ENCODE measurements around the gene CTNNA3. TPM values are rescaled to one million over a fixed set of nuclear protein-coding genes. Genes with fewer than 3 reads are reported as not detected.
A peak's percentile ranks its signal among the peaks of the same experiment; 100 is the strongest.

CTNNA3 gene
- total RNA-seq, 1 donor from 2014 or later = 3.3 TPM

- Mint-ChIP-seq H3K4me1 (ENCODE audit: low read depth, unreplicated experiment) (peaks cover 12% of the 10 kb centered on the region), H3K9me3 (ENCODE audit: unreplicated experiment) (no peaks in the 10 kb centered on the region), H3K36me3 (ENCODE audit: unreplicated experiment) (no peaks in the 10 kb centered on the region), H3K27me3 (ENCODE audit: unreplicated experiment) (peaks cover 2% of the 10 kb centered on the region), H3K4me3 (ENCODE audit: unreplicated experiment) (no peak overlapping the region), H3K27ac (ENCODE audit: unreplicated experiment) (no peak overlapping the region)
- TF ChIP-seq, protein P1, sequence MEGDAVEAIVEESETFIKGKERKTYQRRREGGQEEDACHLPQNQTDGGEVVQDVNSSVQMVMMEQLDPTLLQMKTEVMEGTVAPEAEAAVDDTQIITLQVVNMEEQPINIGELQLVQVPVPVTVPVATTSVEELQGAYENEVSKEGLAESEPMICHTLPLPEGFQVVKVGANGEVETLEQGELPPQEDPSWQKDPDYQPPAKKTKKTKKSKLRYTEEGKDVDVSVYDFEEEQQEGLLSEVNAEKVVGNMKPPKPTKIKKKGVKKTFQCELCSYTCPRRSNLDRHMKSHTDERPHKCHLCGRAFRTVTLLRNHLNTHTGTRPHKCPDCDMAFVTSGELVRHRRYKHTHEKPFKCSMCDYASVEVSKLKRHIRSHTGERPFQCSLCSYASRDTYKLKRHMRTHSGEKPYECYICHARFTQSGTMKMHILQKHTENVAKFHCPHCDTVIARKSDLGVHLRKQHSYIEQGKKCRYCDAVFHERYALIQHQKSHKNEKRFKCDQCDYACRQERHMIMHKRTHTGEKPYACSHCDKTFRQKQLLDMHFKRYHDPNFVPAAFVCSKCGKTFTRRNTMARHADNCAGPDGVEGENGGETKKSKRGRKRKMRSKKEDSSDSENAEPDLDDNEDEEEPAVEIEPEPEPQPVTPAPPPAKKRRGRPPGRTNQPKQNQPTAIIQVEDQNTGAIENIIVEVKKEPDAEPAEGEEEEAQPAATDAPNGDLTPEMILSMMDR (IDR thresholded peaks at IDR 0.05; ENCODE audit: partially characterized antibody, unreplicated experiment) = no peak
- no peak for DNase-seq
Observed at GRCh38 chr10:66929375-66929774, 766.6 kb downstream of the CTNNA3 start.

GRCh38 chr10:66928776-66929175, 767.2 kb downstream of the CTNNA3 start:
- Mint-ChIP-seq H3K27ac (ENCODE audit: unreplicated experiment) (no peak overlapping the region), H3K4me1 (ENCODE audit: low read depth, unreplicated experiment) (peaks cover 12% of the 10 kb centered on the region), H3K9me3 (ENCODE audit: unreplicated experiment) (no peaks in the 10 kb centered on the region), H3K4me3 (ENCODE audit: unreplicated experiment) (peak overlapping the region; percentile 81), H3K36me3 (ENCODE audit: unreplicated experiment) (no peaks in the 10 kb centered on the region), H3K27me3 (ENCODE audit: unreplicated experiment) (peaks cover 2% of the 10 kb centered on the region)
- no peak for DNase-seq
- TF ChIP-seq, protein P1 (IDR thresholded peaks at IDR 0.05; ENCODE audit: partially characterized antibody, unreplicated experiment) = no peak

DNA sequence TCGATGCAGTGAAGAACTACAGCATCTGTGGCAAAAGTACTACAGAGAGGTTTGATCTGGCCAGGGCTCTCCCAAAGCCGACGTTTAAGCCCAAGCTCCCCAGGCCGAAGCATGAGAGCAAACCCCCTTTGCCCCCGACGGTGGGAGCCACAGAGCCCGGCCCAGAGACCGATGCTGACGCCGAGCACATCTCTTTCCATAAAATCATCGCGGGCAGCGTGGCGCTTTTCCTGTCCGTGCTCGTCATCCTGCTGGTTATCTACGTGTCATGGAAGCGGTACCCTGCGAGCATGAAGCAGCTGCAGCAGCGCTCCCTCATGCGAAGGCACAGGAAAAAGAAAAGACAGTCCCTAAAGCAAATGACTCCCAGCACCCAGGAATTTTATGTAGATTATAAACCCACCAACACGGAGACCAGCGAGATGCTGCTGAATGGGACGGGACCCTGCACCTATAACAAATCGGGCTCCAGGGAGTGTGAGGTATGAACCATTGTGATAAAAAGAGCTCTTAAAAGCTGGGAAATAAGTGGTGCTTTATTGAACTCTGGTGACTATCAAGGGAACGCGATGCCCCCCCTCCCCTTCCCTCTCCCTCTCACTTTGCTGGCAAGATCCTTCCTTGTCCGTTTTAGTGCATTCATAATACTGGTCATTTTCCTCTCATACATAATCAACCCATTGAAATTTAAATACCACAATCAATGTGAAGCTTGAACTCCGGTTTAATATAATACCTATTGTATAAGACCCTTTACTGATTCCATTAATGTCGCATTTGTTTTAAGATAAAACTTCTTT, 767.8 kb downstream of the CTNNA3 start:
- H3K27ac Mint-ChIP-seq (ENCODE audit: unreplicated experiment) = no peak overlapping the region
- no peaks in the 10 kb centered on the region for H3K9me3 Mint-ChIP-seq (ENCODE audit: unreplicated experiment)
- H3K4me3 Mint-ChIP-seq (ENCODE audit: unreplicated experiment) = peak overlapping the region; percentile 81
- H3K4me1 Mint-ChIP-seq (ENCODE audit: low read depth, unreplicated experiment) = peaks cover 12% of the 10 kb centered on the region
- H3K36me3 Mint-ChIP-seq (ENCODE audit: unreplicated experiment) = no peaks in the 10 kb centered on the region
- H3K27me3 Mint-ChIP-seq (ENCODE audit: unreplicated experiment) = peaks cover 2% of the 10 kb centered on the region
- TF ChIP-seq, protein P1 (IDR thresholded peaks at IDR 0.05; ENCODE audit: partially characterized antibody, unreplicated experiment) = no peak
- peak; percentile 36 for DNase-seq

DNA sequence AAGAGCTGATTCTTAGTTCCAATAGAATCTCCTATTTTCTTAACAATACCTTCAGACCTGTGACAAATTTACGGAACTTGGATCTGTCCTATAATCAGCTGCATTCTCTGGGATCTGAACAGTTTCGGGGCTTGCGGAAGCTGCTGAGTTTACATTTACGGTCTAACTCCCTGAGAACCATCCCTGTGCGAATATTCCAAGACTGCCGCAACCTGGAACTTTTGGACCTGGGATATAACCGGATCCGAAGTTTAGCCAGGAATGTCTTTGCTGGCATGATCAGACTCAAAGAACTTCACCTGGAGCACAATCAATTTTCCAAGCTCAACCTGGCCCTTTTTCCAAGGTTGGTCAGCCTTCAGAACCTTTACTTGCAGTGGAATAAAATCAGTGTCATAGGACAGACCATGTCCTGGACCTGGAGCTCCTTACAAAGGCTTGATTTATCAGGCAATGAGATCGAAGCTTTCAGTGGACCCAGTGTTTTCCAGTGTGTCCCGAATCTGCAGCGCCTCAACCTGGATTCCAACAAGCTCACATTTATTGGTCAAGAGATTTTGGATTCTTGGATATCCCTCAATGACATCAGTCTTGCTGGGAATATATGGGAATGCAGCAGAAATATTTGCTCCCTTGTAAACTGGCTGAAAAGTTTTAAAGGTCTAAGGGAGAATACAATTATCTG, 768.6 kb downstream of the CTNNA3 start:
- DNase-seq = no peak
- peaks cover 12% of the 10 kb centered on the region for H3K4me1 Mint-ChIP-seq (ENCODE audit: low read depth, unreplicated experiment)

More for the DNA sequence above, 768.6 kb downstream of the CTNNA3 start:
- no peaks in the 10 kb centered on the region for H3K36me3 Mint-ChIP-seq (ENCODE audit: unreplicated experiment)
- H3K9me3 Mint-ChIP-seq (ENCODE audit: unreplicated experiment) = no peaks in the 10 kb centered on the region
- TF ChIP-seq, protein P1 (IDR thresholded peaks at IDR 0.05; ENCODE audit: partially characterized antibody, unreplicated experiment) = no peak
- peak overlapping the region; percentile 81 for H3K4me3 Mint-ChIP-seq (ENCODE audit: unreplicated experiment)
- H3K27ac Mint-ChIP-seq (ENCODE audit: unreplicated experiment) = no peak overlapping the region
- H3K27me3 Mint-ChIP-seq (ENCODE audit: unreplicated experiment) = peaks cover 2% of the 10 kb centered on the region
